GM06990 (cell line): ENCODE data around the gene ELL.
"Not testable (repeated sequence)": the region's sequence is repeated elsewhere in the genome, so short reads cannot be mapped to it uniquely, and the experiment has no call there.

Experiments used
- DNase-seq: peaks from one replicate; pipeline ENCODE4 v3.0.0-alpha.2; 2011; ENCODE audit not compliant: insufficient read length; ENCODE audit errors: extremely low read depth
- H3K27me3 ChIP-seq: replicated peaks from 2 replicates; pipeline ENCODE4 v1.6.0; 2011; ENCODE audit warnings: low read length; ENCODE audit not compliant: control insufficient read depth, insufficient read depth
- H3K36me3 ChIP-seq: 2 replicates; pipeline ENCODE4 v1.5.1; 2011; ENCODE audit warnings: low read length; ENCODE audit not compliant: control insufficient read depth, insufficient read depth
- H3K4me3 ChIP-seq: replicated peaks from 2 replicates; pipeline ENCODE4 v1.5.1; 2011; ENCODE audit warnings: low read depth, mild to moderate bottlenecking, control low read depth, low read length
- TF ChIP-seq, protein P1 (sequence below): IDR thresholded peaks from 2 replicates; pipeline ENCODE4 v1.5.1; 2011; ENCODE audit warnings: low read length, control low read depth, mild to moderate bottlenecking, inconsistent platforms; ENCODE audit not compliant: insufficient read depth, poor library complexity, severe bottlenecking

ELL gene

GRCh38 chr19:18415178-18415867 is 106.5 kb downstream of the ELL start:
- TF ChIP-seq, protein P1, sequence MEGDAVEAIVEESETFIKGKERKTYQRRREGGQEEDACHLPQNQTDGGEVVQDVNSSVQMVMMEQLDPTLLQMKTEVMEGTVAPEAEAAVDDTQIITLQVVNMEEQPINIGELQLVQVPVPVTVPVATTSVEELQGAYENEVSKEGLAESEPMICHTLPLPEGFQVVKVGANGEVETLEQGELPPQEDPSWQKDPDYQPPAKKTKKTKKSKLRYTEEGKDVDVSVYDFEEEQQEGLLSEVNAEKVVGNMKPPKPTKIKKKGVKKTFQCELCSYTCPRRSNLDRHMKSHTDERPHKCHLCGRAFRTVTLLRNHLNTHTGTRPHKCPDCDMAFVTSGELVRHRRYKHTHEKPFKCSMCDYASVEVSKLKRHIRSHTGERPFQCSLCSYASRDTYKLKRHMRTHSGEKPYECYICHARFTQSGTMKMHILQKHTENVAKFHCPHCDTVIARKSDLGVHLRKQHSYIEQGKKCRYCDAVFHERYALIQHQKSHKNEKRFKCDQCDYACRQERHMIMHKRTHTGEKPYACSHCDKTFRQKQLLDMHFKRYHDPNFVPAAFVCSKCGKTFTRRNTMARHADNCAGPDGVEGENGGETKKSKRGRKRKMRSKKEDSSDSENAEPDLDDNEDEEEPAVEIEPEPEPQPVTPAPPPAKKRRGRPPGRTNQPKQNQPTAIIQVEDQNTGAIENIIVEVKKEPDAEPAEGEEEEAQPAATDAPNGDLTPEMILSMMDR: no peak
- H3K27me3 ChIP-seq: no peaks in the 10 kb centered on the region
- no peak overlapping the region for H3K4me3 ChIP-seq
- DNase-seq: no peak
- no peaks in the 10 kb centered on the region for H3K36me3 ChIP-seq

DNA sequence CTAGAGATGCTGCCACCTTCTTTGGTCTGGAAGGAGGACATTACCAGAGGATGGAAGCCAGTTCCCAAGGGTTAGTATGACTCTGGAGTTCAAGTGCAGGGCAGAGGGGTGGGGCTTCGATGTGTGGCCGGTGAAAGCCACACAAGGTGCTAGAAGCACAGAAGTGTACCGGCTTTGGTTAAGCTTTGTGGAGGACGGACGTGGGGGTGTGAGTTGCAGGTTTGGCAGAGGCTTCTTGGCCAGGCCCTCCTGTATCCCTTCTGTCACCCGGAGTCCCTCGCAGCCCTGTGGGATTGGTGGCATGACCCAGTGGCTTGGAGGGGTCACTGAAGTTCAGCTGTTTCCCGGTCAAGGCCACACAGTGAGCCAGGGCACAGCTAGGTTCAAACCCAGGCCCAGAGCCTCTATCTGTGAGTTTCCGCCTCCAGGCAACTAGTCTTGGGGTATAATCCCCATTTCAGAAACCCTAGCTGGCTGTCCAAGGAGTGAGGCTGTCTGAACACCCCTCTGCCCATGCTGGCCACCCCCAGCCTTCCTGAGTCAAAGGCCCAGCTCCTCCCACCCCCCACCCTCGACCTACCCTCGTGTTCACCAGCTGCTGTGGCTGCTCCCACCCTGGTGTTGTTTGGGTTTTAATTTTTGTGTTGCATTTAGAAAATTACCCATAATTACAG is 107.2 kb downstream of the ELL start:
- no peak for DNase-seq
- no peak overlapping the region for H3K4me3 ChIP-seq
- no peaks in the 10 kb centered on the region for H3K36me3 ChIP-seq
- TF ChIP-seq, protein P1: no peak
- H3K27me3 ChIP-seq: no peaks in the 10 kb centered on the region

DNA sequence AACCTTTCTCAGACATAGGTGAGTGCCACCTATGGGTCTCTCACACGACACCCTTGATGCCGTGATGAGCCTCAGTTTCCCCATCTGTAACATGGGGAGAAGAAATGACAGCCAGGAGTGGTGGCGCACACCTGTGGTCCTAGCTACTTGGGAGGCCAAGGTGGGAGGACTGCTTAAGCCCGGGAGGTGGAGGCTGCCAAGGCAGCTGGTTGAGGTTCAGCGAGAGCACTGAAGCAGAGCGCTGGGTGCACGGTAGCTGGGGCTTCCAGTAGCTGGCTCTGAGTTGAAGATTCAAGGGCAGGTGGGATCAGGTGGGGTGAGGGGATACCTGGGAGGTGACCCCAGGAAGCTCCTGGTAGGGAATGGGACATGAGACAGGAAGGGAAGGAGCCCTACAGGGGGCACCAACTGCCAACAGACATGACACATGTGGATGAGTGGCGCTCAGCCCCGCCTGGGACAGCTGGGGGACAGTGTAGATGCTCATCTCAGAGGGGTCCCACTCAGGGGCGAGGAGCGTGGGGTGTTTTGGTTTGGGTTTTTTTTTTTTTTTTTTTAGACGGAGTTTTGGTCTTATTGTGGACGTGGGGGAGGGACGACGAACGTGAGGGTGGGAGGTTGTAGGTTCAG is 109.1 kb downstream of the ELL start:
- DNase-seq: no peak
- no peaks in the 10 kb centered on the region for H3K36me3 ChIP-seq
- no peaks in the 10 kb centered on the region for H3K27me3 ChIP-seq

GRCh38 chr19:18408053-18408476 is 113.8 kb downstream of the ELL start:
- DNase-seq: peak; percentile 74
- Histone ChIP-seq H3K36me3 (no peaks in the 10 kb centered on the region), H3K4me3 (no peak overlapping the region), H3K27me3 (no peaks in the 10 kb centered on the region)
- TF ChIP-seq, protein P1: peak; percentile 62

More for the DNA sequence above, 109.1 kb downstream of the ELL start:
- TF ChIP-seq, protein P1: no peak
- no peak overlapping the region for H3K4me3 ChIP-seq

GRCh38 chr19:18406749-18407148 is 115.1 kb downstream of the ELL start:
- H3K27me3 ChIP-seq: no peaks in the 10 kb centered on the region
- no peak overlapping the region for H3K4me3 ChIP-seq
- TF ChIP-seq, protein P1: no peak
- DNase-seq: no peak
- H3K36me3 ChIP-seq: no peaks in the 10 kb centered on the region

DNA sequence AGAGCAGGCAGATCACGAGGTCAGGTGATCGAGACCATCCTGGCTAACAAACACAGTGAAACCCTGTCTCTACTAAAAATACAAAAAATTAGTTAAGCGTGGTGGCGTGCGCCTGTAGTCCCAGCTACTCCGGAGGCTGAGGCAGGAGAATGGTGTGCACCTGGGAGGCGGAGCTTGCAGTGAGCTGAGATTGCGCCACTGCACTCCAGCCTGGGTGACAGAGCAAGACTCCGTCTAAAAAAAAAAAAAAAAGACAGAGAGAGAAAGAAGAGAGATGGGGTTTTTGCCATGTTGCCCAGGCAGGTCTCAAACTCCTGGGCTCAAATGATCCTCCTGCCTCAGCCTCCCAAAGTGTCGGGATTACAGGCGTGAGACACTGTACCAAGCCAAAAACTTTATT is 116.1 kb downstream of the ELL start:
- H3K4me3 ChIP-seq, DNase-seq, H3K27me3 ChIP-seq, H3K36me3 ChIP-seq: not testable (repeated sequence)

DNA sequence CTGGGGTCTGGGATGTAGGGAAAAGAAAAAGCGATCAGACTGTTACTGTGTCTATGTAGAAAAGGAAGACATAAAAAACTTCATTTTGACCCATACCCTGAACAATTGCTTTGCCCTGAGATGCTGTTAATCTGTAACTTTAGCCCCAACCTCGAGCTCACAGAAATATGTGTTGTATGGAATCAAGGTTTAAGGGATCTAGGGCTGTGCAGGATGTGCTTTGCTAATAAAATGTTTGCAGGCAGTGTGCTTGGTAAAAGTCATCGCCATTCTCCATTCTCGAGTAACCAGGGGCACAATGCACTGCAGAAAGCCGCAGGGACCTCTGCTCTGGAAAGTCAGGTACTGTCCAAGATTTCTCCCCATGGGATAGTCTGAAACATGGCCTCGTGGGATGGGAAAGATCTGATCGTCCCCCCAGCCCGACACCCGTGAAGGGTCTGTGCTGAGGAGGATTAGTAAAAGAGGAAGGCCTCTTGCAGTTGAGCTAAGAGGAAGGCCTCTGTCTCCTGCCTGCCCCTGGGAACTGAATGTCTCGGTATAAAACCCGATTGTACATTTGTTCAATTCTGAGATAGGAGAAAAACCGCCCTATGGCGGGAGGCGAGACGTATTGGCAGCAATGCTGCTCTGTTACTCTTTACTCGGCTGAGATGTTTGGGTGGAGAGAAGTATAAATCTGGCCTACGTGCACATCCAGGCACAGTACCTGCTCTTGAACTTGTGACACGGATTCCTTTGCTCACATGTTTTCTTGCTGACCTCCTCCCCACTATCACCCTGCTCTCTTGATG is 119.2 kb downstream of the ELL start:
- H3K27me3 ChIP-seq, H3K36me3 ChIP-seq, DNase-seq, H3K4me3 ChIP-seq: not testable (repeated sequence)
